ENCODE data around the gene DNAJC30.

DNAJC30 gene

GRCh38 chr7:73707045-73707631 is 23.9 kb upstream of the DNAJC30 start:
- no peak for DNase-seq (ENCODE audit: low spot score)

GRCh38 chr7:73706126-73707044 is 23.1 kb upstream of the DNAJC30 start:
- DNase-seq (ENCODE audit: low spot score) = no peak

DNA sequence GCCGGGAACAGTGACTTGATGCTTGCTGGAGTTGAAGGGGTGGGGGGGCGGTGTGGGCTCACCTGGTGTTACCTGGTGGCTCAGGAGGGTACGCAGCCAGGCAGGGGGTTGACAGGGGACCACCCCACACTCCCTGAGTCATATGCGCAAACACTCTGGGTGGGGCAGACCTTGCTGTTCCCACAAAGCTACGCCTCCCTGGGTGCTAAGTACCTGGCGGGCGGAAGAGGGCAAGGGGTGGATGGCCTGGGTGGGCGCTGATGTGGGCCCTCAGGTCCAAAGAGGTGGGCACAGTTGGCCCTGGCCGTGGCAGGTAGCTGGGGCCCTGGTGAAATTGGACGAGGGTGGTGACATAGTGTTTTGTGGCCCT is 22.3 kb upstream of the DNAJC30 start:
- DNase-seq (ENCODE audit: low spot score) = no peak

- DNase-seq (ENCODE audit: low spot score) = no peak
Observed at GRCh38 chr7:73704640-73705550, 21.6 kb upstream of the DNAJC30 start.

DNA sequence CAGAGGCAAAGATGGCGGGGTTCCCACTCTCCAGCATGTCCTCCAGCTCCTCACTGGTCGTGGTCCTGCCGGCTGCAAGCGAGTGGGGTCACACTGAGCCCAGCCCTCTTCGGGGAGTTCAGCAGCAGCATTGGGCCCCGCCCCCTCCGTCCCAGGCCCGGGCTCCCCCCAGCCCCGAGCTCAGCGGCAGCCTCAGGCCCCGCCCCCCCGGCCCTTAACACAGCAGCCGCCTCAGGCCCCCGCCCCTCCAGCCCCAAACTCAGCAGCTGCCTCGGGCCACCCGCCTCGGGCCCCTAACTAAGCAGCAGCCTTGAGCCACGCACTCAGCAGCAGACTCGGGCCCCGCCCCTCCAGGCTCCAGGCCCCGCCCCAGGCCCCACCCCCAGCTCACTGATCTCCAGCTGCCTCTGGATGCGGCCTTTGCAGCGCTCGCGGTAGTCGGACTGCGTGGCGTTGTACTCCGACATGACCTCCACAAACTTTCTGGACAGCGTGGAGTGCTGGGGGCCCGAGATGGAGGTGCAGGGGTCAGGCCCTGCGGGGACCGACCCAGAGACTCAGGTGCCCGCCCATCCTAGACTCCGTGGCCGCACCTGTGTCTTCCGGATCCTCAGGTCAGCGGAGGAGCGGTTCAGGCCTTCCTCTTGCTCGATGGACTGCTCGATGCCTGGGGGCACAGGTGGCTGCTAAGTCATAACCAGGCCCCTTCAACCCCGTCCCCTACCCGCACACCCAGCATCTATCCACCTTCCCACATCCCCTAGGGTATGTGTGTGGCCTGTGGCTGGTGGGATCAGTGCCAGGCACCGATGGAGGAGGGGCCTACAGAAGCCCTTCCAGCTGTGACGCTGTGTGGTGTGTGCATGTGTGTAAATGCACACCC is 20.7 kb upstream of the DNAJC30 start:
- DNase-seq (ENCODE audit: low spot score) = peak; percentile 60

DNA sequence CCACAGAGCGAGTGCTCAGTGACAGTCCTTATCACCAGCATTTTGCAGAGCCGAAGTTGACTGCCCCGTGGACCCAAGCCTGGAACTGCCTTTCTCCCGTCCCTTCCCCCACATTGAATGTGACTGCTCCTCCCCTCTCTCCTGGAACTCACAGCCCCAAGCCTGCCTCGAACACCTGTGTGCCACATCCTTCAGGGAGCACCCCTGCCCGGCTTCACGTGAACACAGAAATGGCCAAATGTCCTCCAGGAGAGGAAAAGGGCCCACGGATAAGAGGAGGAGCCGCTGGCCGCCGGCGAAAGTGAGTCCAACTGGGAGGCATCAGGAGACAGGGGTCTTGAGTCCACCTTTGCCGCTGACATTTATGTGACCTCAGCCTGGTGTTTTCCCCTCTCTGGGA is 20.0 kb upstream of the DNAJC30 start:
- DNase-seq (ENCODE audit: low spot score) = no peak

- no peak for DNase-seq (ENCODE audit: low spot score)
Observed at GRCh38 chr7:73702665-73703064, 19.4 kb upstream of the DNAJC30 start.

DNA sequence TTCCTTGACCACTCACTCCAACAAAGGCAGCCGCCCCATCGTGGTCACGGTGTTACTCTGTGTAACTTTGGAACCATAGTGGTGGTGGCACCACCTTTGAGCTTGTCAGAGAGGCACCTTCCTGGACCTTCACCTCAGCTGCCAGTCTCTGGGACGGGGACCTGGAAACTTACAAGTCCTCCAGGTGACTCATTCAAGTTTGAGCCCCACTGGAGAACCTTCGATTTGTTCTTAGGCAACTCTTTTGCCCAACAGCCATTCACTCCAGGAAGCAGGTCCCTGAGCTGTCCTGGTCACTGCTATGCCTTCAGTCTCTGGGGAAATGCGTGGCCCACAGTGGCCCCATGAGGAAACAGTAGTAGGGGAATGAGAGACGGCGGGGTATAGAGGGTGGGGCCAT is 19.0 kb upstream of the DNAJC30 start:
- DNase-seq (ENCODE audit: low spot score) = no peak

DNA sequence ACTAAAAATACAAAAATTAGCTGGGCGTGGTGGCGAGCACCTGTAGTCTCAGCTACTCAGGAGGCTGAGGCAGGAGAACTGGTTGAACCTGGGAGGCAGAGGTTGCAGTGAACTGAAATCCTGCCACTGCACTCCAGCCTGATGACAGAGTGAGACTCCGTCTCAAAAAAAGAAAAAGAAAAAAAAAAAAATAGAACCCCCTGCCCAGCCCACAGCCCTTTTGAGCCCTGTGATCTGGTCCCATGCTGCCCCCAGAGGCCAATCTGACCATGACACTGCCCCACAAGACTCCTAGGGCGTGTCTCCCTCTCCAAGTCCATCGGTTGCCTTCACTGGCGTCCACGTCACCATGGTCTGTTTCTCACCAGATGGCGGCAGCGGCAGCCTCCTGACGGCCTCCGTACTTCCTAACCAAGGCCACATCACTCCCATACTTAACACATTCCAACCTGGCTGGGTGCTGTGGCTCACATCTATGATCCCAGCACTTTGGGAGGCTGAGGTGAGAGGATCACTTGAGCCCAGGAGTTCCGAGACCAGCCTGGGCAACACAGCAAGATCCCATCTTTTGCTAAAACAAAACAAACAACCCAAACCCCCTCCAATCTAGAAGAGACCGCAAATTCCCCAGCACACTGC is 18.2 kb upstream of the DNAJC30 start:
- peak; percentile 74 for DNase-seq (ENCODE audit: low spot score)

DNA sequence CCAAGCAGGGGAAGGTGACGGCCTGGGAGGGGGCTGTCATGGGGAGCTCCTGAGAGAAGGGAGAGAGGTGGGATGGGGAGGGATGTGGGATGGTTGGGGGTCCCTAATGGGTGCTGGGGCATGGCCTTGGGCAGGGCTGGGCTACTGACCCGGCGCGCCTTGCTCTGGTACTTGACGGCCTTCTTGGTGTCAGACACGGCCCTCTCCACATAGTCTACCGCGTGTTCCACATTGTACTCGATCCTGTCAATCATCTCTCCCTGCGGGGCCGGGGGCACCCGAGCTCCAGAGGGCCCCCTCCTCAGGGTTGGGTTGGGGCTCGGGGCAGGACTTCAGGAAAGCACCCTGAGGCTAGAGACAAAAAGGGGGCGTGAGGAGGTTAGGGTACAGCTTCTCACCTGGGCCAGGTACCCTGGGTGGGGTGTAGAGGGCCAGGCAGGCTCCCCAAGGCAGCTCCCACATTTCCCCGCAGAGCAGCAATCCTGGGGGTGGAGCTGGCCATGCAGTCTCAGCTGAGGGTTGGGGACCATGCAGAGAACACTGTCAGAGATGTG is 17.4 kb upstream of the DNAJC30 start:
- no peak for DNase-seq (ENCODE audit: low spot score)

DNA sequence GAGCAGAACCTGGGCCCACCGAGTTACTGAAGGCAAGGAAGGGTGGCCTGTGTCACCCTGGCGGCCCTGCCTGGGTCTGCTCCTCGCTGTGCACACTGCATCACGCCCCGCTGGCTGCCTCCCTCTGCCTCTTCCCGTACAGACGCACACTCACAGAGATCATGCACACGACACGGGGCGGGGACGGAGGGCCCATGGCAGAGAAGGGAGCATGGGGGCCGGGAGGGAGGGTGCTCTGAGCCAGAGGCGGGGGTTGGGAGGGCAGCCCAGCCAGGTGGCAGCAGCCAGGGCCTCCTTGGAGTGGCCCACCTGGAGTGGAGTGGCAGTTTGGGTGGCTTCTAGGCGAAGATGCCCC is 16.8 kb upstream of the DNAJC30 start:
- DNase-seq (ENCODE audit: low spot score) = no peak

- DNase-seq (ENCODE audit: low spot score) = no peak
Observed at GRCh38 chr7:73699370-73700068, 16.3 kb upstream of the DNAJC30 start.

- no peak for DNase-seq (ENCODE audit: low spot score)
Observed at GRCh38 chr7:73698410-73698809, 15.2 kb upstream of the DNAJC30 start.

- no peak for DNase-seq (ENCODE audit: low spot score)
Observed at GRCh38 chr7:73696372-73696771, 13.1 kb upstream of the DNAJC30 start.

DNA sequence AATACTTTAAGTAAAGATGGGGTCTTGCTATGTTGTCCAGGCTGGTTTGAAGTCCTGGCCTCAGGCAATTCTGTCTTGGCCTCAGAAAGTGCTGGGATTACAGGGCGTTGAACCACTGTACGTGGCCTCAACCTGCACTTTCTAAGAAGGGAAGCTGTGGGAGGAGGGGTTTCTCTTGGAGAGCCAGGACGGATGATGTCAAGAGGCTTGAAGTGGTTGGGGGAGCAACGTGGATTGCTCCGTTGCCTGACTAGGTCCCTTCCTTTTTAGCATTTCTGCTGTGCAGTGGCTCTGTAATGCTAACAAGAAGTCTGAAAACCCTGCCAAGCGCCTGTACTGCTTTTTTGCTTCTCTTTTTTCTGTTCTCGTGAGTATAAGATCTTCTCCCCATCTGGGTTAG is 7.4 kb upstream of the DNAJC30 start:
- no peak for DNase-seq (ENCODE audit: low spot score)

DNA sequence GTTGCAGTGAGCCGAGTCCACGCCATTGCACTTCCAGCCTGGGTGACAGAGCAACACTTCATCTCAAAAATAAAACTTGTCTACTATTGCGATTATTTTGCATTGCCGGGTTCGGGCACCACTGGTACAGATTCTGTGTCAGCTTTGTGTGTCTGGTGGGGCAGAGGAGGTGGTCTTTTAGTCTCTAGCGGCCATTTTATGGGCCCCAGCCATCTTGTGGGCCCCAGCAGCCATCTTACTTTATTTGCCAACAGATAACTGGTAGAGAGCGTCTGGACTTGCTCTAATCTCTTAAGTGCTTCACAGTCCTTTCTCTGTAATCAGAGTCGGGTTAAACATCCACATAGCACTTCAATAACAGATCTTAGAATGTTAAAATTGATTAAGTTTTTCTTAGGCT is 5.0 kb upstream of the DNAJC30 start:
- no peak for DNase-seq (ENCODE audit: low spot score)

DNA sequence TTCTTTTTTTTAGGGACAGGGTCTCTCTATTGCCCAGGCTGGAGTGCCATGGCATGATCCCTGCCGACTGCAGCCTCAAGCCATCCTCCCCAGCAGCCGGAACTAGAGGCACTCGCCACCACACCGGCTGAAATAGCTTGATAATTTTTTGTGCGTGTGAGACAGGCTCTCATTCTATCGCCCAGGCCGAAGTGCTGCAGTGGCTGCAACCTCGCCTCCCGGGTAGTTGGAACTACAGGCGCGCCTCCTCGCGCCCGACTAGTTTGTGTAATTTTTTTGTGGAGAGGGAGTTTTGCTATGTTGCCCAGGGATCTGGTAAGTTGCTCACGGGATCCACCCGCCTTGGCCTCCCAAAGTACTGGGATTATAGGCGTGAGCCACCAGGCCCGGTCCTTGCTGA is 2.1 kb upstream of the DNAJC30 start:
- no peak for DNase-seq (ENCODE audit: low spot score)

GRCh38 chr7:73683788-73684693 is 788 bp upstream of the DNAJC30 start:
- no peak for DNase-seq (ENCODE audit: low spot score)

DNA sequence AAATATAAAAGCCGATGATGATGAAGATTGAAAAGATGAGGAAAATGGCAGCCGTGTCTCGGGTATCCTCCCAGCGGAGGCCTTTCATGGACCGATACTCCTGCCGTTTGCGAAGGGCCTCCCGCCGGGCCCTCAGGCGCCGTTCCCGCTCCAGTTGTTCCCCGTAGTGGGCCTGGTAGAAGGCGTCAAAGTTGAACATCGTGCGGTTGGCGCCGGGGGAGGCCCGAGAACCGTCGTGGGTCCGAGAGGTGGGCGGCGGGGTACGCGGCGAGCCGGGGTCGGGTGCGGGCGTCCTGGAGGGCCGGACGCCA is 553 bp downstream of the DNAJC30 start:
- no peak for DNase-seq (ENCODE audit: low spot score)
